Measurements from ENCODE around the gene SBK1.

SBK1 gene

DNA sequence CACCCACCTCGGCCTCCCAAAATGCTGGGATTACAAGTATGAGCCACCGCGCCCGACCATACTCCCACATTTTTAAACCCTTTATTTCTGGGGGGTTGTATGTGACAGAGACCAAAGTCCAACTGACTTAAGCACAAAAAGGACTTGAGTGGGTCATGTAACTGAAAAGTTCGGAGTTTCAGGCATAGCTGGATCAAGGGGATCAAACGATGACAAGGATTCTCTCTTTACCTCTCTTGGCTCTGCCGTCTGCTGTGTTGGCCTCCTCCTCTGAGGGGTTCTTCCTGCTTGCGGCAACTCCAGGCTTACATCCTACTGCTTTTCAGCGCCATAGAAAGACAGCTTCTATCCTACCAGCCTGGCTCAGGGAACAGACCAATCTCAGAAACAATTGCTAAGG is 9.2 kb upstream of the SBK1 start:
- DNase-seq, result no peak

GRCh38 chr16:28283798-28284577 is 8.3 kb upstream of the SBK1 start:
- no peak for DNase-seq

DNA sequence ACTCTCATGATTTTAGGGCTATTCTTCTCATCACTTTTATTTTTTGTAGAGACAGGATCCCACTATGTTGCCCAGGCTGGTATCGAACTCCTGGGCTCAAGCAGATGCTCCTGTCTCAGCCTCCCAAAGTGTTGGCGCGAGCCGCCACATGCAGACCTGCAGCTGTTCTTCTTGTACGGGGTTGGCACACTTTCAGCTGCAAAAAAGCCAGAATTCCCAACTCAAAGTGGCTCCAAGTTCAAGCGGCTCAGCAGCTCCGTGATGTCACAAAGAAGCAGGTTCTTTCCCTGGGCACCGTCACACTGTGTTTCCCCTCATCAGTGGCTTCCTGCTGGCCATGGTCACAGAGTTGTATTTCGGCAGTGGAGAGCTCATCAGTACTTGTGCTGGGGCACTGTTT is 6.7 kb upstream of the SBK1 start:
- DNase-seq, result no peak

DNA sequence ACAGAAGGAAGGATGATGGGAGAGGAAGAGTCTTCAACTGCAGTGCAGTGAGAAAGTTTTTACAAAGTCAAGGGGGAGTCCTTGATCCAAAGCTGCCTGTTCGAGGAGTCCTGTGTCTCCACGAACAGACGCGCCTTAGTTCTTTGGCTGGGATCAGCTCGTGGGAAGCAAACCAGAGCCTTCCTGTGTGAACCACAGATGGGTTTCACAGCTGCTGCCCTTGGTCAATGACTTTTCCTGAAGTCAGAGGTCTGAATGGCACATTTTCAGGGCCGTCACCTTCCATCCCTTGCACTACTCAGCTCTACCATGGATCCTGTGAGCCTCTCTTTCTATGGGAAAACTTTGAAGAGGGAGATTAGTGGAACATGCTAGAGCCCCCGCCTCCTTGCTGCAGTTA is 4.2 kb upstream of the SBK1 start:
- DNase-seq, result no peak

- no peak for DNase-seq
These were observed 3.3 kb upstream of the SBK1 start for GRCh38 chr16:28289048-28289447.

- DNase-seq, result no peak
These were observed 2.1 kb upstream of the SBK1 start for GRCh38 chr16:28289939-28290858.

DNA sequence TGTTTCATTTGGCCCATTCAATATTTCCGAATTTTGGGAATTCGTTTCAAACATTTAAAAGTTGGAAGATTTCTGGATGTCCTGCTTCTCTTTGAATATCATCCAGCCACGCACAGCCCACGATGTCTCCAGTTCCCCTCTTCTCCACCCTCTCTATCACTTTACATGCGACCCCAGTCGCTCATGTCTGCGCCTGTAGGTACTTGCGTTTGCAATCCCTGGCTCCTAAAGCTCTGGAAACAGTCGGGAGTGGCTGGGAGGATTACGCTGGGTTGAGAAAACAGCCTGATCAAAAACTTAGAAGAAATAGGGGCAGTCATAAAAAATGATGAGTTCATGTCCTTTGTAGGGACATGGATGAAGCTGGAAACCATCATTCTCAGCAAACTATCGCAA is 1.5 kb upstream of the SBK1 start:
- no peak for DNase-seq

GRCh38 chr16:28292731-28293600 is 641 bp downstream of the SBK1 start:
- DNase-seq, result no peak

- DNase-seq, result no peak
These were observed 1.3 kb downstream of the SBK1 start for GRCh38 chr16:28293601-28293960.

DNA sequence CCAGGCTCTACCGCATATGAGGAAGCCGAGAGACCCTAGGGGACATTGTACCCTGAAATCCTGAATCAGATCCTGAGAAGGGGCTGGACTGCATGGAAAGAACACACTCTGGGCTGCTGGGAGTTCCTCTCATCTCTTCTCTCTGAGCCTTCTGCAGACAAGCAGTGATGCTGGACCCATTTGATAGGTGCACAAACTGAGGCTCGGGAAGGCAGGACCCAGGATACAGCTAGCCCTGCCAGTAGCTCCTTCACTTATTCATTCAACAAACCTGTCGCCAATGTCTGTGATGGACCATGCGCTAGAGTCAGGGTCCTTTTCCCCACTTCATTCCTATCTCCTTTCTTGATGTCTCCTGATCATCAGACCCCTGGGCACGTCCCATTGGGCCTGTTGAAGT is 1.9 kb downstream of the SBK1 start:
- no peak for DNase-seq

DNA sequence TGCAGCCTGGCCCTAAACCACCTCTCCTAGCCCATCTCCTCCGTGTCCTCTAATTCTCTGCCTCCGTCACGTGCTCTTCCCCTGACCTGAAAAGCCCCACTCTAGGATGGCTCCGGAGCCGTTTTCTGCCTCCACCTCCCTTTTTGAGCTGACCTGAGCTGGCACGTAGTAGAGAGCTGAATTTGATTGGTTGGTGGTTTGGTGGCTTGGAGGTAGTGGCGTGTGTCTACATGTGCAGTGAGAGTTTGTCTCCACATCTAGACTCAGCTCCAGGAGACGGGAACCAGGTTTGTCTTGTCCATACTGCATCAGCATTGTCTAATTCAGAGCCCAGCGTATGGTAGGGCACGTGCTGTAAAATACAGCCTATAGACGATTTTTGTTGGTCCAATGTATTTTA is 3.0 kb downstream of the SBK1 start:
- DNase-seq, result no peak

DNA sequence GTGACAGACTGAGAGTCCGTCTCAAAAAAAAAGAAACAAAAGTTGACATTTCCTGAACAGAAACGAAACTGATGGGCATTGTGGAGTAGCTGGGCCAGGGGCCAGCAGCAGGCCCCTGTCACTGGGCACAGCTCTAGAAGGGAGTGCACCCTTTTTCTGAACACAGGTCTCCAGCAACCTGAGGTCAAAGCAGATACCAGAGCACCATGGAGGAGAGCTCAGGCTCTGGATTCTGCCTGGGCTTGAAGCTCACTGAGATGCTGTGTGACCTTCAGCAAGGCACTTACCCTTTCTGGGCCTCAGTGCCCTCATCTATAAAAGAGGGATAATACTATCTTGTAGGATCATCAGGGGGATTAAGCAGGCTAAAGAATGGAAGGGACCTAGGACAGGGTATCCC is 5.0 kb downstream of the SBK1 start:
- DNase-seq, result no peak

- DNase-seq, result no peak
These were observed 5.6 kb downstream of the SBK1 start for GRCh38 chr16:28297784-28298510.

DNA sequence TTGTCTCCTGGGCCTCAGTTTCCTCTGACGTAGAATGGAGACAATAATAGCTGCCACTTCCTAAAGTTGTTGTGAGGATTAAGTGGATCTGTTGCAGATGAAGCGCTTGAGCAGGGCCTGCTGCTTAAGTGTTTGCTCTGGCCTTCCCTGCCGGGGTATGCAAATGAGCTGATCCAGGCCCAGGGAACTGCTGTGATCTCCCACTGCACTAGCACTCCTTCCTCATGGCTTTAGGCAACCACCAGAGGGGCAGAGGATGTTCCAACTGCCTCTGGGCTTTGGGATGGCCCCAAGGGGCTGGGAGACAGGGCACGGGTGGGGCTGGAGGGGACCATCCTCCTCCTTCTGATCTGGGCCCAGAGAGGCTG is 6.2 kb downstream of the SBK1 start:
- no peak for DNase-seq

DNA sequence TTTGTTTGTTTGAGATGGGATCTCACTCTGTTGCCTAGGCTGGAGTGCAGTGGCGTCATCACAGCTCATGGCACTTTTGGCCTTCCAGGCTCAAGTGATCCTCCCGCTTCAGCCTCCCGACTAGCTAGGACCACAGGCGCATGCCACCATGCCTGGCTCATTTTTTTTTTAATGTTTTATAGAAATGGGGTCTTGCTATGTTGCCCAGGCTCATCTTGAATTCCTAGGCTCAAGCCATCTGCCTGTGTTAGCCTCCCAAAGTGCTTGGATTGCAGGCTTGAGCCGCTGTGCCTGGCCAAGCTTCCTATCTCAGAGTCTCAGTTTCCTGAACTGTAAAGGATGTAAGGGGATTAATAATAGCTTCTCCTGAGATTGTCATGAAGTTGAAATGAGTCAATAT is 8.0 kb downstream of the SBK1 start:
- DNase-seq, result no peak

DNA sequence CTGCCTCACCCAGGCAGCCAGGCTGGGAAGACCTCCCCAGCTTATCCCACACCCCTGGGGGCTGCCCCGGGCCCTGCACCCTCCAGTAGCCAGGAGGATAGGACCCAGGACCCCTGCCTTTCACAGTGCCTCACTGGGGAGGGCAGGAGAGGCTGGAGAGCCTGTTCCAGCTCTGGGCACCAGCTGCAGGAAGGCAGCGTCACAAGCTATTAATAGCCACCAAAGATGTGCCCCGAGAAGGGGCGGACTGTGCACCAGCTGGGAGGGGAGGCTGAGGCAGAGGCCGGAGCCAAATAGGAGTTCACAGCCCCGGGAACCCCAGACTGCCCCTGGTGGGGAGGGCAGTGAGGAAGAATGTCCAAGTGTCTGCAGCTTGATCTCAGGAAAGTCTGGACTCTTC is 8.8 kb downstream of the SBK1 start:
- DNase-seq, result no peak

GRCh38 chr16:28301620-28302019 is 9.3 kb downstream of the SBK1 start:
- DNase-seq, result no peak

DNA sequence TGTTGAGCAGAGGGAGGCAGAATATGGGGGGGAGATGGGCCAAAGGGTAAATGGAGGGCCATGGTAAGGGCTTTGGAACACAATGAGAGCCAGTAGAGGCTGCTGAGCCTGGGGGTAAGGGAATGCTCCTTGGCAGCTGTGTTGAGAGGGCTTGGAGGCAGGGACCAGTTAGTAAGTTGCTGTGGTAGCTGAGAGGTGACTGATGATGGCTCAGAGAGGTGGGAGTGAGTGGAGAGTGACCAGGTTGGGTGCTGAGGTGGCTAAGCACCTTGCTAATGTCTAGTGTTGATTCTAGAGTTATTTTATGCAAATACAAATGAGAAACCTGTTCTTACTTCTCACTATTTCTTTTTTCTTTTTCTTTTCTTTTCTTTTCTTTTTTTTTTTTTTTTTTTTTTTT is 10.8 kb downstream of the SBK1 start:
- no peak for DNase-seq

GRCh38 chr16:28304214-28304613 is 11.9 kb downstream of the SBK1 start:
- DNase-seq, result no peak

DNA sequence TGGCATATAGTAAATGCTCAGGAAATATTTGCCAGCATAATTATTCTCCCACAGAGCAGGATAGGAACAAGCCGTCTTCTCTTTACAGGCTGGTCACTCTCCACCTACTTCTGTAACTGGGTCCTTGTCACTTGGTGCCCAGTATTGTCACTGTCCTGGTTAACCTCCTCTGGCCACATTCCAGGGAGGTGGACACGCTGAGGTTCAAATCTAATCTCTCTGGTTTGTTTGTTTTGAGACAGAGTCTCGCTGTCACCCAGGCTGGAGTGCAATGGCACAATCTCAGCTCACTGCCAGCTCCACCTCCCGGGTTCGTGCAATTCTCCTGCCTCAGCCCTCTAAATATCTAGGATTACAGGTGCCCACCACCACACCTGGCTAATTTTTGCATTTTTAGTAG is 15.6 kb downstream of the SBK1 start:
- no peak for DNase-seq

- no peak for DNase-seq
These were observed 16.7 kb downstream of the SBK1 start for GRCh38 chr16:28308794-28309584.

DNA sequence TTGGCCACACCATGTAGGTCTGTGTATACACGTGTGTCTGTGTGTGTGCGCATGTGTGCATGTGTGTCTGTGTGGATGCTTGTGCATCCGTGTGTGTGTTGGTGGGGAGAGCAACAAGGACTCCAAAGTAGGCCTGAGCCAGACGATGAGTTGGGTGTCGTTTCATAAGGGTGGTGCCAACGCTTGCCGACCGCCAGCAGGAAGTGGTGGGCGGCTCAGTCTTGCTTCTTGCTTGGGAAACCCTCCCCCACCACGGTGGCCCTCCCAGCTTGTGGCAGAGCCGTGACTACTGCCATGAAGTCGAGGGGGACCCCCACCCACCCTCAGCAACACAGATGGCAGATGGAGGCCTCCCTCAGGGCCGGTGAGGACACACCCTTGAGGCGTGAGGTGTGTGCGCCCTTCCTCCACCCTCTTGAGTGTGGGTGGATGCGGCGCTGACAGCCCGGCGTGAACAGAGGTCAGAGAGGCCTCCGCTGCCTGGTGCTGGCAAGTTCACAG is 17.5 kb downstream of the SBK1 start:
- no peak for DNase-seq
